CD4-positive, alpha-beta T cell treated with Interleukin-21 for 1 hour (primary cell): Measurements from ENCODE around the gene PPP6R1.

Experiments used
- DNase-seq: peaks from one replicate; pipeline ENCODE4 v3.0.0-alpha.2; 2020

The PPP6R1 gene

DNA sequence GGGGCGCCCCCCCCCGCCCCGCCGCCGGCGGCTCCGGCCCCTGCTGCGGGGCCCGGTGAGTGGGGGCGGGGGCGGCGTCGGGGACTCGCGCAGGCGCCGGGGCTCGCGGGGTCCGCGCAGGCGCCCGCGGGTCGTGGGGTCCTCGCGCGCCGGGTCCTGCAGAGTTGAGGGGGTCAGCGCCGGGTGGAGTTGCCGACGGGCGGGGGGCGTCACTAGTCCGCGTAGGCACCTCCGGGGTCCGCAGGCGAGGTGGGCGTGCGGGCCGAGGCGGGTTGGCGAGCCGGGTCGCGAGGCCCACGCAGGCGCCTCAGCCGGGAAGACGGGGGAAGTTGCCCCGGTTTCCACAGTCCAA, 365 bp downstream of the PPP6R1 start:
- peak; percentile 53 for DNase-seq

DNA sequence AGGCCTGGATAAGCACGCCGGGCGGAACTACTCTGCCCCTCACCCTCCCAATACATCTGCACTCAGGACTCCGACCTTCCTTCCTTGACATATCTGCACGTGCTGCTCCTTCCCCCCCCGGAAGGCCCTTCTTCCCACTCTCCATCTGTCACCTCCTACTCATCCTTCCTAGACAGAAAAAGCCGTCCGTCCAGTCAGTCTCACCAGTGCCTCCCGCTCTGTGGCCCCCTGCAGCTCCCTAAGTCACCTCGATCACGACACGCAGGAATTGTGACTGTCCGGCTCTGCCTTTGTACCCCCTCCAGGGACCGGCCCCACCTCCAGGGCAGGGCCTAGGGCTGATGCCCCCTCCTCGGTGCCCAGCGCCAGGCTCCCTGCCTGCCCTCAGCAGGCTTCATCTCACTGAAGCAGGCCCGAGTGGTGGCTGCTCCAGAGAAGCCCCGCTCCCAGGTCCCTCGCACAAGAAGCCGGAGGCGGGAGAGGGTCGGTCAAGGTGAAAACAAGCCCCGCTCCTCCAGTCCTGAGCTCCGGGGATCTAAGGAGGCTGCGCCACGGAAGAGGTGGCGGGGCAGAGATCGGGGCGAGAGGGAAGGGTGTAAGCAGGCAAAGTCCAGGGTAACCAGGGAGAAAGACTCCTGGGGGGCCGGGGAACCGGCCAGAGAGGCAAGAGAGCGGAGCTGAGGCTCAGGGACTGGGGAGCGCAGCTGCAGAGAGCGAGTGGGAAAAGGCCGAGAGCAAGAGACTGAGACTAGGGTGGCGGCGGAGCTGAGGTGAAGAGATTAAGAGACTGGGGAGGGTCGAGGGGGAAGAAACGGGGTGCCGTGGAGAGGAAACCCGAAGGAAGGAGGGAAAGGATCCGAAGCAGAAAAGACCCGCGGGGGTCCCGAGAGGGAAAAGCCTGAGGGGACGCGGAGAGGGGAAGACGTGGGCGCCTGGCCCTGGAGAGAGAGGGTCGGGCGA, 1.1 kb downstream of the PPP6R1 start:
- no peak for DNase-seq

DNA sequence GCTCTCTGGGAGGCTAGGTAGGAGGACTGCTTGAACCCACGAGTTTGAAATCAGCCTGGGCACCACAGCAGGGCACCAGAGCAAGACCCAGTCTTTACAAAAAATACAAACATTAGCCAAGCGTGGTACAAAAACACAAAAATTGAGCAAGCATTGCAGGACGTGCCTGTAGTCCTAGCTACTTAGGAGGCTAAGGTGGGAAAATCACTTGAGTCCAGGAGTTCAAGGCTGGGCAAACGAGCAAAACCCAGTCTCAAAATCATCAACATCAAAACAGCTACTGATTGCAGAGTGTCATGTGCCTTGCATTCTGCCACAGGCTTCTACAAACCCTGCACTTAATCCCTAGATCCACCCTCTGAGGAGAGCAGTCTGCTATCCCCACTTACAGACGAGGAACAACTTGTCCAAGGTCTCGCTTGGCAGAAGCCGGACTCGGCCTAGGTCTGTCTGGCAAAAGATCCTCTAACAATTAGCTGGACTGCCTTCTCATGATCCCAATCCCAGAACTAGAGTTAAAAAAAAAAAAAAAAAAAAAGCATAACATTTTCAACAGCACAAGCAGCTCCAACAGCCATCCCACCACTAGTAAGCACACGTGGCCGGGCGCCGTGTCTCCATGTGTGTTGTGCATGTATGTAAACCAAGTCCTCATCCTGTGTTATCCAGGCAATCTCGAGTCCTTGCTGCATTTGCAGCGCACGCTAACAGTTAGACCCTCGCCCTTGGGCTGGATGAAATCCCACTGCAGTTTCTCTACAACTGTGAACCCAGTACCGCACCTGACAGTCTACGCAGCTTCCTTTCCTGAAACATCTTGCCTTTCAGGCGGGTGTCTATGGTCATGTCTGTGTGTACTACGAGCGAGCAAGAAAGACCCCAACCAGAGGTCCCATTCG, 2.0 kb downstream of the PPP6R1 start:
- DNase-seq: no peak

DNA sequence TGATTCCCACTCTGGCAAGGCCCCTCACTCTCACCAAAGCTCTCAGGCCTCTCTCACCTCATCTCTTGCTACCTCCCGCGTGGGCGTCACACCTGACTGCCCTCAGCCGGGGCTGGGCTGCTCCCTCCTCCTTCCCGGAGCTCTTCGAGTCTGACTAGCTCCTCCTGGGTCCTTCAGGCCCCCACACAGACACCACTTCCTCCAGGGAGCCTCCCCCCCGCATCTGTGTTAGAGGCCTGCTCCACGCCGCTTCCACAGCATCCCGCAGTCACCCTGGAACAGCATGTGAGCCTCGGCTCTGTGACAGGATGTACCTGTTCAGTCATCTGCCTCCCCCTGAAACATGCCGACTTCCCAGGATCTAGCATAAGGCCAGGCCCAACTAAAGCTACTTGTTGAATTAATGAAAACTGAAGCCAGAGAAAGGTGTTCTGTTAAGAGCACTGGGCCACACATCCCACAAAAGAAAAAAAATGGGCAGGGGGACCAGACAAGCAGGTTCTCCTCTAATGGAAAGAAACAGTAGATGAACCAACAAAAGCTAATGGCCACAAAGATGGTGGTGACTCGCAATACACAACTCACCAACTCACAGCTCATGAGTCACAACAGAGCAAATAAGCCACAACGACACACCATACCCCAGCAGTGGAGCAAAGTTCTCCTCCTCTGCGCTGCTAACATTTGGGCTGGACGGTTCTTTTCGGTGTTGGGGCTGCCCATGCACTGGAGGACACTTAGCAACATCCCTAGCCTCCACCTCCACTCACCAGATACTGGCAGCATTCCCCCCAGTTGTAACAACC, 3.0 kb downstream of the PPP6R1 start:
- DNase-seq: peak; percentile 61

DNA sequence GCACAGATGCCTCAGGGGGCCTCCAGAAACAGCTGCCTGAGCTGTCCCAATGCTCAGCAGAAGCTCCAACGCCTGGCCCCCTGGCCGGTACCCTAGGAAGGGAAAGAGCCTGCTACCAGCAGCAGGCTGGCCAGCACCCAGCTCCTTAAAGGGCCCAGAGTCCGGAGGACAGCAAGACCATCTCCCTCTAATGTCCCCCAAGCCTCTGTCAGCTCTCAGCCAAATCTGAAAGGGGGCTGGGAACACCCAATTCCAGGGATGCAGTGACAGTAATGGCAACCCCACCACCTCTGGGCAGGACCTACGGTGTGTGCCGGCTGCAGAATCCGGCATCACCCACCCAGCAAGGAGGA, 4.2 kb downstream of the PPP6R1 start:
- no peak for DNase-seq

DNA sequence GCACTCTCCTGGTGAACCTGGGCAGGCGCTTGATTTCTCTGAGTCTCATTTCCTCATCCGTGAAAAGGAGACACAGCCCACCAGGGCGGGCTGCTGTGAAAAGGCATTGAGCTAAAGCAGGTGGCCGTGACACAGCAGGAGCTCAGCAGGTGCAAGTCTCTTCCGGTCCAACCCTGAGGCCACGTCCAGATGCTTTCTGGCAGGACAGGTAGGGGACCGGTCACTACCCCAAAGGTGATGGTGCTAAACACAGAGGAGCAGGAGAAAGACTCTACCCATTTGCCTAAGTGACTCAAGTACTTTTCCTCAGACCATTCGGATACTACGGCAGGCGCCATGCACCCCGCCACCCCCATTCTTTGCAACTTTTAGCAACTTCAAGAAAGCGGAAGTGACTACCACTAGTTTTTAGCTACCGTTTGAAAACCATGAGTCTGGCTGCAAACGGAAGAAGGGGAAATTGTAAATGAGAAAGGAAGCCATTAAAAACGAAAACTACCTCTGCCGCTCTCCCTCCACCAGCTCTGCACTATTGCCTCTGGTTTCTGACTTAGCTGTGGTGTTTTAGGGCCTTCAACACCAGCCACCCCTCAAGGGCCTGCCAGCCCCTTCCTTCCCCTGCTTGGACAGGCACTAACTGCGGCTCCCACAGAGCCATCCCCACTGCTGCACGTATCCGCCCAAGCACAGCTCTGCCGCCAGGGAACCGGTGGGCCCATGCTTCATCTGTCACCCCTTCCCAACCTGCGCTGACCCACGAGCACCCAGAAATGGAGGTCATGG, 4.8 kb downstream of the PPP6R1 start:
- DNase-seq: peak; percentile 74

DNA sequence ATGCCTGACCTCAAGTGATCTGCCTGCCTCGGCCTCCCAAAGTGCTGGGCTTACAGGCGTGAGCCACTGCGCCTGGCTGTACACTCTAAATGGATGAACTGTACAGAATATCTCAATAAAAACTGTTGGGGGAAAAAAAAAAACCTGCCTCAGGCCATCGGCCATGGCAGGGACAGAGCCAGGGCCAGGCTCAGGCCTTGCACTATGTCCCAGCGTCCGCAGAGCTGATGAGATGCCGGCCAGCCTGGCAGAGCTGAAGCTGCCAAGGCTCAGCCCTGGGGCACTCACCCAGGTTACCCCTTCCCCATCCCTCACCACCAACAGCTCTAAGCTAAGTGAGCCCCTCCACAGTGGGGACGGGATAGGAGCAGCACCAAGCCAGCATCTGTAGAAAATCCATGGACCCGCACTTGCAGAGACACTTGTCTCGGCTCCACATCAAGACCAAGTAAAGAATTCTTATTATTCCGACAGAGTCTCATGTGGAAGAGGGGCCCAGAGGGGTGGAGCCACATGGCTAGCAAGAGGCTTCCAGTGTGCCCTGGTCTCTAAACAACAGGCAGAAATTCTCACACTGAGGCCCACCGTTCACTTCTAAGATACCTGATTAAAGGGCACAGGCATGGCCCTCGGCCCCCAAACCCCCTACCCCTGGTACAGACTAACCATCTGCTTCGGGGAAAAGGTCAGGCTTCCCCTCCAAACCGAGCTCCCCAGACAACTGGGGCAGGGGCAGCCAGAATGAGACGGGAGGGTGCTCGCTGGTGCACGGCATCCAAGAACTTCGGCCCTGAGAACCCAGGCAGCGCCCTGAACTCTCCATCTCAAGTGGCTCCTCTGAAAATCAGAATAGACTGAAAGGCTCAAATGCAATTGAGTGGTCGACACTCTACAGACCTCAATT, 5.8 kb downstream of the PPP6R1 start:
- DNase-seq: no peak

DNA sequence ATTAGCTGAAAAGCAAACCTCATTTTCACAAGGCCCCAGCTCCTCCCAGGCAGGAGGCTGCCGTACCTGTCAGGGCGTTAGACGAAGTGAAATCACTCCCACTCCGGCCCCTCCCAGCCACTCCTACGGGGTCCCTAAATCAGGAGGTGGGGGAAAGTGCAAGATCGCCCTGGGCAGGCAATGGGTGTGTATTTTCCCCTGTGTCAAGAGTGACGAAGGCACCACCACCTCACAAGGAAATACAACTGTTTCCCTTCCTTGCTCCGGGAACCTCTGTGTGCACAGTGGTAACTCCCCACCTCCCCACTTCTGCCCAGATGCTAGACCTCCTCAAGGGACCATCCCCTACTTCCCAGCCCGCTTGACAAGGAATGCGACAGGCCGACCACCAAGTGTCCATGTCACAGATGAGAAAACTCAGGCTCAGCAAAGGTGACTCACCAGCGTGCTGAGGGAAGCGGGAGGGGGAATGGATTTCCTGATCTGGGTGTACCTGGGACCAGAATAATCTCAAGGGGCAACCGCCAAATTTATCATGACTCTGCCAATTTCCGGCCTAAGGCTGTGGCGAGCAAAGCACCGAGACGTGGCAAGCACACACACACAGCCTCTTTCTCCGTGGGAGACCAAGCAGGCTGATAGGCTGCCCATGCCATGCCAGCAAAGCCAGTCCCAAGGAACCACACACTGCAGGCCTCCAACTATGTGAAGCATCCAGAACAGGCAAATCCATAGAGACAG, 7.3 kb downstream of the PPP6R1 start:
- peak; percentile 54 for DNase-seq

DNA sequence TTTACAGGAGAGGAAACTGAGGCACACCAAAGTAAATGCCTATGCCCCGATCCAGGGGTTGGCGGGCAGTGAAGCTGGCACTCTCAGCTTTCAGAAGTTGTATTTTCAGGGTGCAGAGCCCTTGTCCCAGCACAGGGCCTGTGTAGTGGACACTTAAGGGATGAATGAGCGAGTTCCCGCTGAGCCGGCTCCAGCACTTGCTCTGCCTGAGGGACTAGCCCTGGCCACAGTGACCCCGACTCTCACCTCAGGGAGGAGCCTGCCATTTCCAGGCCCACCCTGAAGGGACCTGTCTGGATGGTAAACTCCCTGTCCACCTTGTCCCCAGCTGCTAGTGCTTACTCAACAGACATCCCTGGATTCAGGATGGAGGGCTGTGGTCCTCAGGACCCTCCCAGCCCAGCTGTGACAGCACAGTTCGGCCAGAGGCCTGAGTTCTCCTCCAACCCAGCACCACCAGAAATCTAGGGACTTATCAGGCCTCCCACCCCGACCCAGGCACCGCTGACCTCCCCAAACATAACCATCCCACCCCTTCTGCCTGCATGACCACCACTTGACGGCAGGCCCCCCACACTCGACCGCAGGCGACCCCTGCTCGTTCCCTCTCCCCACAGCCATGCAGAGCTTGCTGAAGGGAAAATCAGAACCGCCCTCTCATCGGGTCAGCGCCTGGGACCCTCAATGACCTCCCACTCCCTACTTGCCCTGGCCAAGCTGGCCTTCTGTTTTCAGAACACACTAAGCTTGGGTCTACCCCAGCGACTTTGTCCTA, 8.4 kb downstream of the PPP6R1 start:
- no peak for DNase-seq

DNA sequence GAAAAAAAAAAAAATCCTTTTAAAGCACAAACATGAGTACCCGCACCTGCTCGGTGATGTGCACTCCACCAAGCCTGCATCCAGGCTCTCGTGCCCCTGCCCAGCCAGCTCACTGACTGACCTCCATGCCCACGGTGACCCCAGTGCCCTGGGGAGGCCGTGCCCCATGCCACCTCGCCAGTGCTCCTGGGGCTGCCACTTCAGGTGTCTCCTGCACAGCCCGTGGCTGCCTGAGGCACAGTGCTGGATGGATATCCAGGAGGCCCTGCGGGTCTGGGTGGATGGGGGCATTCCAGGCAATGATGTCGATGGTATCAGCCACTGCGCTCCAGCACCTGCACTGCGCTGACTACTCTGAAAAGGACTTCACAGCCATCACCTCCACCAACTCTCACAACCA, 9.0 kb downstream of the PPP6R1 start:
- no peak for DNase-seq

DNA sequence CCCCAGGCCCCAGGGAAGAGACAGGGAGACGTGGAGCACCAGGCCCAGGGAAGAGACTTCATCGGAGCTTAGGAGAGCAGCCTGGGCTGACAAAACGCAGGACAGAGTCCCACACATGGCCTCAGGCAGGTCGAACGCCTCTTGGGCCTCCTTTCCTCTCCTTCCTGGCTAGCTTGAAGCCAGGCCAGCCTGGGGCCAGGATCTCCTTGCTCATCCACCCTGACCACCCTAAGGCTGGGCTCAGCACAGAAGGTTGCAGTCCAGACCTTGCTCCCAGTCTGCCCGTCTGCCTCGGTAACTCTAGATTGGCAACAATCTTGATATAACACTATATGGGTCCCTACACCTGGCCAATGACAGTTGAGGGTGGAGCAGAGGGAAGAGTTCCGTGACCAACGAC, 10.1 kb downstream of the PPP6R1 start:
- no peak for DNase-seq

DNA sequence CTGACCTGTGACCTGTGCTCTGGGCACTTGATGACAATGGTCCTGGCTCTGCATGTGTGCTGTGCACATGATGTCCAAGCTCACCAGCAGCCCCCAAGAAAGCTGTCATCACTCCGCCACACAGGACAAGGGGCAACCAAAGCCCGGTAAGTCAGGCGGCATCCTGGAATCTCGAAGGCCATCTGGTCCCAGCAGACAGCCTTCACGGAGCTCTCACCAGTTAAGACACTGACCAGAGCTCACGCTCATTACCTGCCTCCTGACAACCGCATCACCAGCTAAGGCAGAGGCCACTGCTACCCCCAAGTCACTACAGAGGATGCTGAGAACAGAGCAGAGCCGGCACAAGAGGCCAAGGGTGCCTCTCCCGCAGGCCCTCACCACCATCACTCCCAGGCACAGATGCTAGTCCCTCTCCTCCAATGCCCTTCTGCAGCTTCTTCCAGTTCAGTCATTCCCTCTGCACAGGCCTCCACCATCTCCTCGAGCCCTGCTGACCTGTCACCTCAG, 10.6 kb downstream of the PPP6R1 start:
- no peak for DNase-seq

DNA sequence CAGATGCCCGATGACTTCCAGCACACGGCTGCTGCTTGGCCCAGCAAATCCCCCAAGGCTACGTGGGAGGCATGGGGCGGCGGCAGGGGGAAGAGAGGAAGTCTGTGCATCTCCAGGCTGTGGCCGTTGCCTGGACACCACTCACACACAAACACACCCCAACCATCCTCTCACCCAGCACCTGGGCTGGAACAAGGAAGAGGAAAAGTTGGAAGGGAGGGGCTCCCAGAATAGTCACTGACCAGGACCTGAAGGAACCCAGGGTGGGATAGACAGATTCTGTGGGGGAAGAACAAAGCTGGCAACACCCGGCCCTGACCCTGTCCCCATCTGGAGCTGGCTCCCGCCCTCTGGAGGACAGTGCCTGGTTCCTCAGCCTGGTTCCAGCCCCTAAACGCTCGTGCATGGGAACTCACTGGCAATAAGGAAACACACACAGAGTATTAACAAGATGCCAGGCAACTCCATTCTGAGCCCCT, 11.2 kb downstream of the PPP6R1 start:
- DNase-seq: no peak

DNA sequence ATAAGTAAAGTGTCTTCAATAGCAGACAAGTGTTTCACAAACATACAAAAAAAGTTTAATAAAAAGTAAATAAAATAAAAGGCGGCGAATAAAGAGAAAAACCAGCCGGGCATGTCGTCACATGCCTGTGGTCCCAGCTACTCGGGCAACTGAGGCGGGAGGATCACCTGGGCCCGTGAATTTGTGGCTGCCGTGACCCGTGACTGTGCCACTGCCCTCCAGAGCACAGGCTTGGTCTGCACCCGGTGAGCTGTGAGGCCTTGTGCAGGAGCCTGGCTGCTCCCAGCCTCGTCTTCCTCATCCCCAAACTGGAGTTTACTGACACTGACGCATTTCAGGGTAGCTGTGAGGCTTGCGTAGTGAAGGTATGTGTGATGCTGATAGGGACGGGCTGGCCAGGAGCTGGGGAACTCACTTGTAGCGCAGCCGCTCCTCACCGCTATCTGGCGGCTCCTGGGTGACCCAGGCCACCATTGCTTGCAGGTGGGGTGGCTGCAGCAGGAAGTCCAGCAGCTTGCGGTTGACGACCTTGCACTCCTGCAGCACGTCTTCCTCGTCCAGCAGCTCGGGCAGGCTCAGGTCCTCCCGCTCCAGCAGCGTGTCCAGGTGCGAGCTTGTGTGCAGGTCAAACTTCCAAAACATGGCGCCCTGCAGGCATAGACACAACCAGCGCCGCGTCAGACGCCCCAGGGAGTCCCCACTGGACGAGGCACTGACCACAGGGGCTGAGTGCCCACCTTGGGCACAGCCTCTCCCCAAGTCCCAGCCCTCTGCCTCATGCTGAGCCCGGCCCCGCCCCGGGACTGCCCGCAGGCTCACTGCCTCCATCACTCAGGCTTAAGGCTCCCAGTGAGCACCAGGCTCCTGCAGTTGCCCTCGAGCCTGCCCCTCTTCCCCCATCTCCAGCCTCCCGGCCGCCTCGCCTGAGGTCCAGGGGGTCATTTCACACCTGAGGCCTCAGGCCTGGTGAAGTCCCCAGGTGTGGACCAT, 12.1 kb downstream of the PPP6R1 start:
- DNase-seq: no peak

DNA sequence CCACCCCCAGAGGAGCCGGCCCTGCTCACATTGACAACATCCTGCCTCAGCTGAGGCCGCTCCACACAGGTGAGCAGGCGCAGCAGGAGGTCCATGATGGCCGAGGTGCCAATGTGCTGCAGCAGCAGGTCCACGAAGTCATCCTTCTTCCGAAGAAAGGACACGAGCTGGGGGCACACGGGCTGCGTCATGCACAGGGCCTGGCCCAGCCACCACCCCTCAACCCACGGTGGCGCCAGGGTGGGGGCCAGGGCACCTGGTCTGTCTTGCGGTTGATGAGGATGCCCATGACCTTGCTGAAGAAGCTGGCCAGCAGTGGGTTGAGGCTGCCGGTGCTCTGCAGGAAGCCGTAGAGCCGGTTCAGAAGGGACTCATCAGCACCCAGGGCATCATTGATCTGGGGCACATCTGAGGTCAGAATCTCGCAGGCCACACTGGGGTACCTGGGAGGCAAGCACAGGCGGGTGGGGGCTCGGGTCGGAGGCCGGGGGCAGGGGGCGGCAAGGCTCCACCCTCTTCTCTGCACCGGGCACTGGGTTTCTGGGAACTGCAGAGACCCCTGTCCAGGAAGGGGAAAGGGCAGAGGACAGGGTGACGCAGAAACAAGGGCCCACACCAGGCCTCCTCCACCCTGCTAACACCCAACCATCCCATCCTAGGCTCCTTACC, 13.4 kb downstream of the PPP6R1 start:
- no peak for DNase-seq

DNA sequence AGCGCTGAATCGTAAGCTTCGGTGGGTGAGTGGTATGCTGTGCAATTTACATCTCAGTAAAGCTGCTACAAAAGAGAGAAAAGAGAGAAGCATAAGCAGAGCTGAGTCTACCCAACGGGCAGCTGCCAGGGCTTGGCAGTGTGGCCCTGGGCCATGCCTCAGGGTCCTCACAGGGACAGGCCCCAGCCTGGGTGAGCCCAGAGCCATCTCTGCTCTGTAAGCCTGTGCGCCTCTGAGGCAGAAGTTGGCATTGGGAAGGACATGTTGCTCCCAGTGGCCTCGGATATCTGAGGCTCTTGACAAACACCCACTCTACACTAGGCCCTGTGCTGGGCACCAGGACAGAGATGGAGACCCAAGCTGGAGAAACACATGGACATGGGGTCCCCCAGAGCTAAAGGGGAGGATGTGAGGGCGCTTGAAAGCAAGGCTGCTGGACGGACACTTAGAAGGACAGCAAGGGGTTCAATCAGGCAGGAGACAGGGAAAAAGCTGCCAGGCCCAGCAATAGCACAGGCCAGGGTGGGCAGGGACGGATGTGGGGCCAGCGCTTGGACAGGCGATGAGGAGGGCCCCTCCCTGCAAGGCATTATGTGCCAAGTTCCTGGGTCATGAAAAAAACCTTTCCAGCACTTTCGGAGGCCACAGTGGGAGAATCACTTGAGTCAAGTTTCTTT, 14.7 kb downstream of the PPP6R1 start:
- no peak for DNase-seq

DNA sequence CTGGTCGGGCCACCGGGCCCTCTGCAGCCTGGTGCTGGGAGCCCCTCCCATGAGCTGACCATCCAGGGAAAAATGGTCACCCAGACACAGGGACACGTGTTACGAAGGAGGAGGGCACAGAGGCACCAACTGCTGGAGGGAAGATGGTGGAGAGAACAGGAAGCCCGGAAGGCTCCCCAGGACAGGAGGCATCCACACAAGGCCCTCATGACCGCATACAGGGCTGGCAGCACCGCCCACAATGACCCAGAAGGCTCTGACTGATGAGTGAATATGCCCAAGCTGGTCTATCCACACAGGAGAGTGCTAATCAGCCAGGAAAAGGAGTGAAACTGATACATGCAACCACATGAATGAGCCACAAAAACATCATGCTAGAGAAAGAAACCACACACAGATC, 16.3 kb downstream of the PPP6R1 start:
- no peak for DNase-seq
